Stromal cell of bone marrow (primary cell): ENCODE results near the gene TADA1.
"Not testable (repeated sequence)": the region's sequence is repeated elsewhere in the genome, so short reads cannot be mapped to it uniquely, and the experiment has no call there.

ENCODE experiments used
- DNase-seq: peaks from one replicate; pipeline ENCODE4 v3.0.0-alpha.2; 2012; ENCODE audit warnings: low read depth

Gene TADA1

GRCh38 chr1:166843769-166844596 is 32.1 kb downstream of the TADA1 start:
- no peak for DNase-seq

DNA sequence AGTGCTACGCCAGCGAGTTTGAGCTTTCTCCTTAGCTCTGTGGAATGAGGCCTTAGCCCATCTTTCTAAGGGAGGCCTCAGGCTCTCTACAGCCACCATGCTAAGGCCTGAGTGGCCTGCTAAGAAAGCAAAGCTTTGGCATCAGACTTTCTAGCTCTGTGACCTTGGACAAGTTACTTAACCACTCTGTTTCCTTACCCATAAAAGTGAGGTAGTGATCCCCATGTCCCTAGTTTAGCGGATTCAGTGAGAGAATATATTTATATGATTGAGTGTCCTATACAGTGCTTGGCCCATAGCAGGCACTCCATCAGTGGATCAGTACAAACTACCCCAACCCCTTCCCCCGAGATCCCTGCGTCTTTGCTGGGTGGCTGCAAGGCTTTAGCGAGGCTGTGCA is 32.7 kb downstream of the TADA1 start:
- DNase-seq, result no peak

DNA sequence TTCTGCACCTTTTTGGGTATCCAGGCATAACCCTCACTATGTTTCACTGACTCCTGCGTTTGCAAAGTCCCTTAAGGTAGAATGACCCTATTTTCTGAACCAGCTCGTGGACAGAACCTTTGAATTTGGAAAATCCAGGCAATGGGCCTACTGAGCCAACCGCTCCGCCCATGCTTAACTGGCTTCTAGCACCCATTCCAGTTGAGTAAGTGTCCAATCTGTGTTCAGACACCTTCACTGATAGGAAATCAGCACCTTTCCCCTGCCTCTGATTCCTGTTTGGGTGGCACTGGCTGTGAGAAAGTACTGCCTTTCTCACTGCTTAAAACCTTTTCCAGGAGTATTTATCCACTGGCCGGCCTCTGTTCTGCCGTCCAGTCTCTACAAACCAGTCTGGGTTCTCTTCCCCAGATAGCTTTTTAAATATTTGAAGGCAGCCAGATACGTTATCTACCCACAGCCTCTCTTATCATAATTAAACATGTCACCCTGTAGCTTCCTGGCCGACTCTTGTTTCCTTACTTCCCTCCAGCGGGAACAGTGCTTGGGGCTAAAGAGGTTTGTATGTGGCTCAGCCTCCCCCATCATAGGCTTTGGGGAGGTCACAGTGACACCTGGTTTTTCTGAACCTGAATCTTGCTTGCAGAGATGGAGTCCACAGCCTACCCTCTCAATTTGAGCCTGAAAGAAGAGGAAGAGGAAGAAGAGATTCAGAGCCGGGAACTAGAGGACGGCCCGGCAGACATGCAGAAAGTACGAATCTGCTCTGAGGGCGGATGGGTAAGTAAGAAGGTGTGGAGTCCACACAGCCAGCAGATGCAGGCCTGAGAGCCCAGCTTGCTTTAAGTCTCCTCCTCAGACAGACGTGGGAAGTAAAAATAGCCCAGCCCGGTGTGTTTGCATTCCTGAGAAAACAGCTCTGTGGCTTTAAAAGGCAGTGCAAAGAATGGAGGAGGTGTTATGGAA is 35.5 kb downstream of the TADA1 start:
- DNase-seq, result no peak

GRCh38 chr1:166839600-166840308 is 36.3 kb downstream of the TADA1 start:
- no peak for DNase-seq

- peak; percentile 80 for DNase-seq
These were observed 37.1 kb downstream of the TADA1 start, which contains the start of gene POGK for GRCh38 chr1:166838766-166839599. POGK (plus strand) TSS chr1:166839475; CDS start chr1:166840957, 1,482 bp downstream.

DNA sequence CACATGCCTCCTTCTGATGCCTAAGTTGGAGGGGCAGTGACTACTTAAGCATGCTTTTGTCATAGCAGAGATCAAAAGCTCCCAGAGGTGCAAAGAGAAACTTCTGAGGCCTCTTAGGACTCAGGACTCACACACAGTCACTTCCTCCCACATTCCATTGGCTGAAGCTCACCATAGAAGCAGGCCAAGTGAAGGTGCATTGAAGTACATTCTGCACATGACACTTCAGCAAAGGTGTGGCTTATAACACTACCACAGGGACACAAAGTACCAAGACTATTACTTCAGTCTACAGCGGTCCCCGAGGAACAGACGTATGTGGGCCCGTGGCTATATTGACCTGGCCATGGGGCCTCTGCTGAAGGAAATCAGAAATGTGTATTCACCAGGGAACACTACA is 39.3 kb downstream of the TADA1 start:
- DNase-seq, result no peak

- not testable (repeated sequence) for DNase-seq
These were observed 46.3 kb downstream of the TADA1 start for GRCh38 chr1:166829762-166830161.

- no peak for DNase-seq
These were observed 48.6 kb downstream of the TADA1 start for GRCh38 chr1:166827426-166827825.

- no peak for DNase-seq
These were observed 53.7 kb downstream of the TADA1 start for GRCh38 chr1:166822385-166822784.

- no peak for DNase-seq
These were observed 56.1 kb downstream of the TADA1 start for GRCh38 chr1:166819974-166820373.

DNA sequence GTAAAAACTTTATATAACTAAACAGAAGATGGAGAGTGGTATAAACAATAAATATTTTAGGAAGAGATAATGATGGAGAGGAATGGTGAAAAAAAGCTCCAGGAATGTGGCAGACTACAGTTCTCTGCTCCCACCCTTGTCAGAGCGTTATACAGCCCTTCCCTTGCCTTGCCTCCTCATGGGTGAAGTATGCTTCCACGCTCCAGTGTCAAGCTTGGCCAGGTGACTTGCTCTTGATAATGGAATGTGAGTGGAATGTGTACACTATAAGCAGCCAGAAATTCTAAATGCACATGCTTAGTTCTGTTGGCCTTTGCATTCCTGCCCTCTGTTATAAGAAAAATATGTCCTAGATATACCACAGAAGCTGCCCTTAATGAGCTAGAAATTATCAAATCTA is 61.5 kb downstream of the TADA1 start:
- no peak for DNase-seq

DNA sequence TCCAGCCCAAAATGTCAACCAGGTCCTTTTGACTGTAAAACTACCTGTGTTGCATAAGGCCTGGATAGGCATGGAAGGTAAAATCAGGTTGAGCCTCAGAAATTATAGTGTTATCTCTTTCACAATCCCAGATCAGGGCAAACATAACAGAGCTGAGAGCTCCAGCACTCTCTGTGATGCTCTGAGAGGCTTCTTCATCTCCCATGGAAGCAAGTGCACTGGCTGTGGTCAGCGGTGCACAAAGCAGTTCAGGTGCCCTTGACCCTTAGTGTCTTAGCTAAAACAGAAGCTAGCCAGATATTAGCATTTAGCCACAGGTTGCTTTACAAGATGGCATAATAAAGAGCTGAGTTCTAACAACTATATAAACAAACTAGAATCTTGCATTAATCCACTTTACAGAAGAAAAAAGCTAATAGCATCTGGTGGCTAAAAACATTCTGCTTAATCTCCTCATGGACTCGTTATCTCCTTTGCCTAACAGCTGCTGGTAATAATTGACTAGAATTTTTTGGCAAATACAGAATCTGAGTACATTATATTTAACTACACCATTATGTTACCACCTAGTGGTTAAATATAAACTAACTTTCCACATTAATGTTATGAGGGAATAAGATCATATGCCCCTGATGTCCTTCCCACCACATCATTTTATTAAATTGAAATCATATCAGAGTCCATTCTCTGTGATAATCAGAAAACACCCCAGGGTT is 62.4 kb downstream of the TADA1 start:
- no peak for DNase-seq

- DNase-seq, result peak; percentile 29
These were observed 64.4 kb downstream of the TADA1 start for GRCh38 chr1:166811691-166812090.

GRCh38 chr1:166808952-166809351 is 67.1 kb downstream of the TADA1 start:
- DNase-seq, result no peak
